ENCODE data around the gene FAM234B.

- TF ChIP-seq CTCF (IDR thresholded peaks at IDR 0.05) (no peak), POLR2A (IDR thresholded peaks at IDR 0.05) (no peak), POLR2AphosphoS5 (IDR thresholded peaks at IDR 0.05) (no peak)
These were observed 17.1 kb upstream of the FAM234B start for GRCh38 chr12:13027032-13027431.
